UCSD-AML1 (cell line): Measurements from ENCODE around the gene GAREM2.

ENCODE experiments used
- DNase-seq: peaks from one replicate; lab custom pipeline; 2025; ENCODE audit not compliant: unreplicated experiment; lab: John Stamatoyannopoulos, UW

Gene GAREM2

DNA sequence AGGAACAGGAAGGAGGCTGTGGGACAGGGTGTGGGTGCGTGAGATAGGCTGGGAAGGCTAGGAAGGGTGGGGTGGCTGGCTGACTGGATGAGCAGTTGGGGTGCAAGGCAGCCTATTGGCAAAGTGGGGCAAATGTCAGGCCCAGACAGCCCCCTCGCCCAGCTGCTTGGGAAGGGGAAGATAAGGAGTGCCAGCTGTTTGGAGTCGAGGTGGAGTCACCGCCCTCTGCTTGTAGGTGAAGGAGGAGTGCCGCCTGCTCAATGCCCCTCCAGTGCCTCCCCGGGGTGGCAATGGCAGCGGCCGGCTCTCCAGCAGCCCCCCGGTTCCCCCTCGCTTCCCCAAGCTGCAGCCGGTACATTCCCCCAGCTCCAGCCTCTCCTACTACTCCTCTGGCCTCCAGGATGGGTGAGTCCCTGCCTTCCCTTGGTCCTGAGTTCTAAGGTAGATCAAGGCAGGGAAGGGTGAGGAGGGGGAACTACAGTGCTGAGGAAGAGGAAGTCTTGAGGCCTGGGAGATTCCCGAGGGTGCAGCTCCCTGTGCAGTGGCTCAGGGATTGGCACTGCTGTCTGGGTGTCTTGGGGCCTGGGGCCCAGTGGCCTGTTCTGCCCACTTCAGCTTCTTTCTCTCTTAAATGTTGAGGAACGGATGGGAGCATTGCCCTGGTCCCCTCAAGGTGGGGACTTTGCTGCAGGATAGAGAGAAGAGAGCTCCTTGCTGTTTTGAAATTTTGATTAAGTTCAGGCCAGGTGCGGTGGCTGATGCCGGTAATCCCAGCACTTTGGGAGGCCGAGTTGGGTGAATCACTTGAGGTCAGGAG lies 13.3 kb downstream of the GAREM2 start:
- DNase-seq = no peak

DNA sequence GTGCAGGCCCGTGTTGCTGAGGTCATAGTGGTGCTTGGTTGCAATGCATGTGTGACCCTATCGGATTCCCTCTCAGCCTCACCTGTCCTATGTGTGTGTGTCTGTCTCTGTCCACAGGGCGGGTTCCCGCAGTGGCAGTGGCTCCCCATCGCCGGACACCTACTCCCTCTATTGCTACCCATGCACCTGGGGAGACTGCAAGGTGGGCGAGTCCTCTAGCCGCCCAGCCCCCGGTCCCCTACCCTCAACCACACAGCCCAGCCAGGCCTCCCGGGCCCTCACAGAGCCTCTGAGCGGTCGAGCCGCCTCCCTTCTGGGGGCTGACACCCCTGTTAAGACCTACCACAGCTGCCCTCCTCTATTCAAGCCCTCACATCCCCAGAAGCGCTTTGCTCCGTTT lies 14.2 kb downstream of the GAREM2 start:
- no peak for DNase-seq

DNA sequence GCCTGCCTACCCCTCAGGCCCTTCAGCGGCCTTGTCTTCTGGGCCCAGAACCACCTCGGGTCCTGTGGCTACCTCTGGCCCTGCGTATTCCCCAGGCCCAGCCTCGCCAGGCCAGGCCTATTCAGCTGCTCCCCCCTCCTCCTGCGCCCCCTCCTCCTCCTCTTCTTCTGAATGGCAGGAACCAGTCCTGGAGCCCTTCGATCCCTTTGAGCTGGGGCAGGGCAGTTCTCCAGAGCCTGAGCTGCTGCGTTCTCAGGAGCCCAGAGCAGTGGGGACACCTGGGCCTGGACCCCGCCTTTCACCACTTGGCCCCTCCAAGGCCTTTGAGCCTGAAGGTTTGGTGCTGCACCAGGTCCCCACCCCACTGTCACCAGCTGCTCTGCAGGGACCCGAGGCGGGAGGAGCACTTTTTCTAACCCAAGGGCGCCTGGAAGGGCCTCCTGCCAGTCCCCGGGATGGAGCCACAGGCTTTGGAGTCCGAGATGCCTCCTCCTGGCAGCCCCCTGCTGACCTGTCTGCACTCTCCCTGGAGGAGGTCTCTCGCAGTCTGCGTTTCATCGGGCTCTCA lies 14.7 kb downstream of the GAREM2 start:
- no peak for DNase-seq

DNA sequence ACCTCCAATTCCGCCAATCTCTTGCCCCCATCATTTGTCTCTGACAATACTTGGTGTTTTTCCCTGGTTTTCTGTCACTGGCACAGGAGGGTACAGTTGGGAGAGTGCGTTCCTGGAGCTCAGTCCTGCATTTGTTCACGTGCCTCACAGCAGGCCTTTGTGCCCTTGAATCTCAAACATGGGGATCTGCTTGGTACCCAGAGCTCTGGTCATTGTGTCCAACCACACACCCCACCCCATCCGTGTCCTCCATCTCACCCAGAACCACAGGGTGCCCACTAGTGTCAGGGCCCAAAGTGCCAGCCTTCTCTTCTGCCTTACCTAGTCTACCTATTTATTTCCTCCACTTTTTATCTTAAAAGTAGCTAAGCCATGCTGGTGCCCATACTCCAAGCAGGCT lies 16.2 kb downstream of the GAREM2 start:
- no peak for DNase-seq

DNA sequence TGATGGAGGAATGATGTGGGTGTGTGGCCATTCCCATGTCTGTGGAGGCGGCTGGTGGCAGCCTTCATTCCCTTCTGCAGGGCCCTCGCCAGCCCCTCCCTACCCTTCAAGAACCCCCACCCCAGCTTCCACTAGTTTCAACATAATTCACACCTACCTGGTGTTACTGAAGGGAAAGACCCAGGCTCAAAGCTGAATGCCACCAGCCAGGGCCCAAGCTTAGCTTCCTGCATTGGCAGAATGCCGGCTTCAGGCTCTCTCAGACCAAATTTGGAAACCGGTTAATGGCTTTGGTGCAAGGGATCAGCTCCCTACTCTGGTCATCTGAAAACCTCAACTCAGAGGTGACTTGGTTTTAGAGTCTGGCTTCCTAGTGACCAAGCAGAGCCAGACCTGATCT lies 16.9 kb downstream of the GAREM2 start:
- DNase-seq = no peak

DNA sequence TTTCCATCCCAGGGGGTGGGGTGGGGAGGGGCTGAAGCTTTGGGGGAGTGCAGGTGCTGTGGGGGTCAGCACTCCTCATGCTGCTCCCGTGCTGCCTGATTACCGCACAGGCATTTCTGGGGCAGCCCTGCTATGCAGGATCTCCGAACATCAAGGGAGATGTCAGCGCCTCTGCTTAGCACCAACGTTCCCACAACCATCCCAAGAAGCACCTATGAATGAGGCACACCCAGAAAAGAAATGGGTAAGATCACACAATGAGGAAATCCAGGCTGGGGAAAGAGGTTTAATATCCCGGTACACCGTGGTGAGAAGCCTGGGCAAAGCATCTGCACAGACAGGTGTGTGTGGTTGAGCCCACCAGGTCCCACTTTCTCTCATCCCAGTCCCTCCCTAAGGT lies 17.5 kb downstream of the GAREM2 start:
- no peak for DNase-seq

DNA sequence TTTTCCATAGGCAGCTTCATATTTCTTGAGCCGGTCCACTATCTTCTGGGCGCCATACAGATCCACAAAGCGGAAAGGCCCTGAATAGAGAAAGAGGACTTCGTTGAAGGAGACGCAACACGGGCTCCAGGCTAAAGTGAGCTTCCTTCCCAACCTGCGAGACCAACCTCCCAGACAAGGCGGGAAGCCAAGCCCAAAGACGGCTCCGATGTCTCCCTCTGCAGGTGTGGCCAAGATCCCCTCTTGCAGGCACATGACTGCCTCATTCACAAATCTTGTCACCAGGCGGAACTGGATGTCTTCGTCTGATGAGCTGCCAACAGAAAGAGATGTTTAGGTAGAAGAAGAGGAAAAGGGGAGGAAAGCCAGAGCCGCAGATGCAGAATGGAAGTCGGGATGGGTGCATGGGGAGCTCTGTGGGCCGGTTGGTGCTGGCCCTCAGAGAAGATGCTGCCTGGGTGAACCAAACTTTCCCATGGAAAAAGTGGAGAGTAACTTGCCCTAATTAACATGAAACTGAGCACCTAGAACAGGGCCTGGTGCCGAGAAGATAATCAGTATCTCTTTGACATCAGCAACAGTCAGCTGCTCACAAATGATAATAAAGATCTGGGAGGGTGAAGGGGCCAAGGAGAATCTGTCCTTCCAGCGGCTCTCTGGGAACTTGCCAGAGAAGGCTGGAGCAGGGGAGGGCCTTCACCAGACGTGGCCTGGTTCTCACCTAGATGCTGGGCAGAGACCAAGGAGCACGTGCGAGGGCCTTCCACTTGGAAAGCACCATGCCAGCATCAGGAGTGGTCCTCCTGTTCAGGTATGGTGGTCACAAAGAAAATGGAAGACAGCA lies 18.6 kb downstream of the GAREM2 start:
- DNase-seq = no peak

DNA sequence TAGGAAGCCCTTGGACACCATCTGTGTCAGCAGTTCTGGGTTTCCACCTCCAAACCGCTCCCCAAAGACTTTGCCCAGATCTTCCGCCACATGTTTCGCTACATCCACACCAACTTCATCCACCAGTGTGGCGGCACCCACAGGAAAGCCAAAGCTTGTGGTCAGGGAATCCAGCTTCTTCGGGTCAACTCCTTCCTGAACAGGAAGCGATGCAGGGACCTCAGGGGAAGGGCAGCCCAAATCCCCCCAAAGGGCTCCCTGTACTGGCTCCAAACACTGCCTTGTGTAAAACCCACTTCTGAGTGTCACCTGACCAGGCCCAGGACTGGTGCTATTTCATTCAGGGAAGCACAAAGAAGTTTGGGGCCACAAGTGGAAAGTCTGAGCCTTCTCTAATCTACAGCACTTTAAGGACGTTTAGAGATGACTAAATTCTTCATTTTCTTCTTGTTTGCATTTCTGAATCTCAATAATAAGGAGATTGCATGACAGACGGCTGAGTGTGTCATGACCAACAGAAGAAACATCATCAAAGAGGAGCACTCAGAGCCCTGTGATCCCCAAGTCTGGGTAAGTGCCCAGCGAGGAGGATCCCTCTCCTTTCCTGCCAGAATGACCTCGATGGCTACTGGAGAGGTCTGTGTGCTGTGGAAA lies 20.8 kb downstream of the GAREM2 start:
- no peak for DNase-seq

DNA sequence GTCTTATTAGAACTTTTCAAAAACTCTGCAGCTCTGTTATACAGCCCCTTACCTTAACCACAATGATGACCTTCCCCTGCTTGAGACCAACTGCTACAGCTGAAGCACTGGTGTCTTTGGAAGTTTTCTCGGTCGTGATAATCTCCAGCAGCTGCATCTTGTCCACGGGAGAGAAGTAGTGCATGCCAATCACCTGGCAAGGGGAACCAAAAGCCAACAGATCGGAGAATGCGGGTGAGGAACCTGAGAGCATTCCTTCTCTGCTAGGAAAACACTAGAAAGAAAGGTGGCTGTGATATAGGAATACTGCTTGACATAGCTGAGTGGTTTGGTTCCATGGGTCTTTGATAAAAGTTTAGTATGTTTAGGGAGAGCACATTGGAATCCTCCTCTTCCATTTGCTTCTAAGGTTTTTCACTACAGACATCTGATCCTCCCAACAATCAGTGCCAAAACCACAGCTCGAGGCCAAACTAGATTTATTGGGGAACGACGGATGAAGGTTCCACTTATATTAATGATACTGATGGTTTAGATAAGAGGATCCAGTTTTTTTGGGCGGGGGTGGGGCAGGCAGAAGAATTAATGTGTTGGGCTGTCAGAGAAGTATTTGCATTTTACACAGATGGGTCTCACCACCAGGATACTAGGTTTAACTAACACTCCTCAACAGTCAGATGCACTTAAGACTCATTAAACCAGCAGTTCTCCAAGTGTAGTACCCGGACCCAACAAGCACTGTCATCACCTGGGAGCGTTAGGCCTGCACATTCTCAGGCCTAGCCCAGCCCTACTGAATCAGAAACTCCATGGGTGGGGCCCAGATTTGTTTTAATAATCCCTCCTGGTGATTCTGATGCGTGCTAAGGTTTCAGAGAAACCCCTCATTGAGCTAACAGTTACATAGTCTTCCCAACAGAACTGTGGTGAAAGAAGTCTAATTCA lies 22.4 kb downstream of the GAREM2 start:
- no peak for DNase-seq

DNA sequence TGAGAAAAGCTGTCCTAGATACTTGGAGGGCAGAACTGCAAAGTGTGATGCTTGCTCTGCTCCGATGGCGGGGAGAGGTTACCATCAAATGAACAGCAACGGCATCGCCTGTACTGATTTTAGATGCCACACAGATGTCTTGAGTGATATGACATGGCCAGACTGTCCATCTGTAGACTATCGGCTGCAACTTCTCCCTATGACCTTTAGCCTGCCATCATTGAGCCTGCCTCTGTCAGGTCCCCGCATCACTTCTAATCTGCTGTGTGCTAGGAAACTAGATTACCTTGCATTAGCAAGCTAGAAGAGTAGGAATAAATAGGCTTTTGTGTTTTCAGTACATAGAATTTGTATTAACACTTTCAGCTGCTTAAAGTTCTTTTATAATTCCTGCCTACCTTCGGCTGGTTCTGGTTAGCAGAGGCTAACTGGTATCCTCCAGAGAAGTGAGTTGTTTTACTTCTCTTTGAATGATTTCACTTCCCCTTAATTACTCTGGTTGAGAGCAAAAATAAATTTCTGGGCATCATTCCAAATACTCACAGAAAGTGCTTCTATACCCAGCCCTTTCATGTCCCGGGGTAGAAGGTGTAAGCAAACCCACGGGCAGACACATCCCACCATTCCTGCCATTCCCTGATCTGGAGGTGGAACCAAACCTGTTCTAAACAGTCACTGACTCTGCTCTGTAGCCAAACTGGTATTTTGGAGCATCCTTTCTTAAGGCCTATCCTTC lies 24.0 kb downstream of the GAREM2 start:
- DNase-seq = no peak

DNA sequence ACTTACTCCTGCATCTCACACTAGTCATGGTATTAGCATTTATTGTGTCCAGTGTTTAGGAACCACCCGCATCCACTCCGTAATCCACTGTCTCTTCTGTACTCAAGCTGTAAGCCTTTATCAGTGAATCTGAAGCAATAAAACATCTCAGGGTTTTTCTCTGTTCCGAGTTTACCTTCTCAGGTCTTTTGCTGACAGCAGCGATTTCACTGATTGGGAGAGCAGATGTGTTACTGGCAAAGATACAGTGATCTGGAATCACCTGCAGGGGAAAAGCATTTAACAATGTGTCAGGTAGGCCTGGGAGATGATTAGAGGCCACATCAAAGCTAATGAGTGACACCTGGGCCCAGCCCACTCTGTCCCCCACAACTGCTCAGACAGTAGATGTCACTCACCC lies 24.6 kb downstream of the GAREM2 start:
- DNase-seq = no peak

DNA sequence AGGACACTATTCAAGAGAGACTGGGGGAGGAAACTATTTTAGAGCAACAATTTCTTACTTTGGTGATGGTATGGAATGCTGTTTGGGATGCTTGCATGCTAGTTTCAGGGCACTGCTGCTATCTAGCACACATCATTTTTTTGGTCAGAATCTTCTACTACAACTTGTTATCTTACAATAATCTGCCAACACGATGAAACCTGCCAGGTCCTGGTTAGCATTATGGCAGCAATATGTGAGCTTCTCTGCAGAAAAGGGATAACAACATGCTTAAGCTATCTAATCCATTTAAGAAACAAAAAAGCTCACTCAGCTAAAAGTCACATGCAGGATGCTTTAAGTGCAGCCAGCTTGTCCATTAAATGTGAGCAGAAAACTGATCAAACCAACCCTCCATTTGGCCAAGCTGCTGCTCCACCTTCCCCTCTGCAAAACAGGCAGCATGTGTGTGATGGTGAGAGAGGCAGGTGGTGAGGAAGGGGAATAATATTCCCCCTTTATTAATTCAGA lies 30.1 kb downstream of the GAREM2 start:
- no peak for DNase-seq

DNA sequence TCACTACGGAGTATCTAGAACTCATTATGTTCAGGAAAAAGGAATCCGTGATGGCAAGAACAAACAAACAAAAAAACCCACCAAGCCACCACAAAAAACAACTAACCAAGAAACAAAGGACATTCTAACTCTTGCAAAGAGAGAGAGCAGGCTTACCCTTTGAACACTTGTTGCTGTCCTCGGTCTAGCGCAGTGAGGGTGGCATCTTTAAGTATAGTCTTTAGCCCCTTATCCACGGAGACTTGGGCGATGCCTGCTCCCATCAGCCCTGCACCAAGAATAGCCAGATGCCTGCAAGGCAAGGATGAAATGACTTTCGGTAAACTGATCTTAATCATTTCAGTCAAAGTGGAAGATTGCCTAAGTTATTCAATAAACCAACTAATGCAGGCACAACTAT lies 31.0 kb downstream of the GAREM2 start:
- no peak for DNase-seq

DNA sequence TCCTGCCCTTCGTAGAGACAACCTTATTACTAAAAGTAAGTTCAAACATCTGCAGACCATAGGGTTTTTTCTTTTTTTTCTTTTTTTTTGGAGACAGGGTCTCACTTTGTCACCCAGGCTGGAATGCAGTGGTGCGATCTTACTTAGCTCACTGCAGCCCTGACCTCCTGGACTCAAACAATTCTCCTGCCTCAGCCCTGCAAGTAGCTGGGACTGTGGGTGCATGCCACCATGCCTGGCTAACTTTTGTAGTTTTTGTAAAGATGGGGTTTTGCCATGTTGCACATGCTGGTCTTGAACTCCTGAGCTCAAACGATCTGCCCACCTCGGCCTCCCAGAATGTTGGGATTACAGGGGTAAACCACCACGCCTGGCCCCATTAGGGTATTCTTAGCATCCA lies 39.1 kb downstream of the GAREM2 start:
- no peak for DNase-seq

DNA sequence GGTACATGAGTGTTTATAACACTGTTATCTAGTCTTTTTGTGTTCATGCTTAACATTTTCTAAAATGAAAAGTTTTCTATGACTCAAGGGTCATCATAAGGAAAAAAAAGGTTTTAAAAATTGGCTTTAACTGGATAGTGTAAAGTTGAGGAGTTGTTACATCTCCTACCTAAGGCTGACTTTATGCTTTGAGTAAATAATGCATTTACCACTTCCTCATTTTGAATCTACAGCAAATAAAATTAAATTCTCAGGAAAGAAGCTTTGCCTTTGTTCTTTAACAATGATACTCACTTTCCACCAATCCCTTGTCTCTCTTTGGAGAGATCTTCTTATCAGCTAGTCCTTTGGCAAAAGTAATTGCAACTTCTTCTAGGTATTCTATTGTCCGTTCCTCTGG lies 41.9 kb downstream of the GAREM2 start:
- DNase-seq = no peak

DNA sequence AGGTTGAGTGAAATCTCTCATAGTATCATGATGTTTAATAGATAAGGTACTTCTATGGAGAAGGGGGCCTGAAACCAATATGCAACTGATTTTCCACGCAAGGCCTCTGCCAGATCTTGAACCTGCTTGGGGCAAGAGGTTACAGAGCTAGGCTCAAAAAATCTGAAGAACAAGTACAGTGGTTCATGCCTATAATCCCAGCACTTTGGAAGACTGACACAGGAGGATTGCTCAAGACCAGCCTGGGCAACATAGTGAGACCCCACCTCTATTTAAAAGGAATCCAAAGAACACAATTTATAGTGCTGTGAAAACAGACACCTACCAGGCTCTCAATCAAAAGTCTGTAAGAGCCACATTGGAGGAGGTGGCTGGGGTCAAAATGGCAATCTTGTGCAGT lies 42.9 kb downstream of the GAREM2 start:
- no peak for DNase-seq

DNA sequence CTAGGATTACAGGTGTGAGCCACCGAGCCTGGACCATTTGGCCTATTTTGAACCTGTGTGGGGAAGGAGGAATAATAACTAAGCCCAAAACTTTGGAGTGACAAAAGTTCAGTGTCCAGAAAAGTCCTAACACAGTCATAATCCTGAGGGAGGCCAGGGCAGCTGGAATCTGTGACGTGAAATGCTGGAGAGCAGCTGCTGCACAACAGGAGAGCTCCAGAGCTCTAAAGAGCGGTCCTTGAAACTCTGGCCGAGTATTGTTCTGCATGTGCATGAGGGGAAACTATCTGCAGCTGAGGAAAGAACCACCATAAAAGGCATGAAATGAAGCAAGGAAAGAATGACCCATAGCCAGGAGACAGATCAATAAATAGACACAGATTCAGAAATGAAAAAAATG lies 43.7 kb downstream of the GAREM2 start:
- no peak for DNase-seq

DNA sequence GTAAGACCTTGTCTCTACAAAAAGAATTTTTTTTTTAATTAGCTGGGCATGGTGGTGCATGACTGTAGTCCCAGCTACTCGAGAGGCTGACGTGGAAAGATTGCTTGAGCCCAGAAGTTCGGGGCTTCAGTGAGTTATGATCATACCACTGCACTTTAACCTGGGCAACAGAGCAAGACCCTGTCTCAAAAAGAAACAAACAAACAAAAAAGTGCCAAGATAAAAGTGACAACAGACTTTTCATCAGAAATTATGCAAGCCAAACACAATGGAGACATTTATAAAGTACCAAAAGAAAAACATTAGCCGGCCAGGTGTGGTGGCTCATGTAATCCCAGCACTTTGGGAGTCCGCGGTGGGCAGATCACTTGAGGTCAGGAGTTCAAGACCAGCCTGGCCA lies 44.8 kb downstream of the GAREM2 start:
- DNase-seq = no peak

DNA sequence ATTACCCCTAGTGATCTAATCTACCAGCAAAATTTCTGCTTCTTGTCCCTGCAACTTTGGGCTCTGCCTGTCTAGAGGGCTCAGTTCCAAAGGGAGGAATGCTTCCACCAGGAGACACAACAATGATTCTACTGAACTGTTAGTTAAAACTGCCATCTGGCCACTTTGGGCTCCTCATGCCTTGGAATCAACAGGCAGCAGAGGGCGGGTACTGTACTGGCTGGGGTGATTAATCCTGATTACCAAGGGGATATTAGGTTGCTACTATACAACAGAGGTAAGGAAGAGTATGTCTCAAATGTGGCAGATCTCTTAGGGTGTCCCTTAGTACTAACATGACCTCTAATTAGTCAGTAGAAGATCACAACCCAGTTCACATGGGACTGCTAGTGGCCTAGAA lies 50.1 kb downstream of the GAREM2 start:
- DNase-seq = no peak

DNA sequence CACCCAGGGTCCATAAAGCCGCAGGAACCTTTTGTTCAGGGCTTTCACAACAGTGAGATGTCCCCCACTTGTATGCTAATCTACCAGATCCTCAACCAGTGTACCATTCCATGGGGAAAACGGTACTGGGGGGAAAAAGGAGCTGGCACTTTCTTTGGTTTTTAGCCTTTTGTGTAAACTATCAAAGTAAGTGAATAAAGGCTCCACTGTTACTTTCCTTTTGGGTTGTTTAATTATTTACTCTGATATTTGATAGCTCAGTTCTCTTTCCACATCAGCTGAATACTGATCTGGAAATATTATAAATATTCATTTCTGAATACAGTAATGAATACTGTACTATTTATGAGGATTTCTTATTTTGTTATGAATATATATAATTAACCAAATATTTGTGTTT lies 51.2 kb downstream of the GAREM2 start:
- no peak for DNase-seq
